ENCODE results near the gene RASGRF2.

DNA sequence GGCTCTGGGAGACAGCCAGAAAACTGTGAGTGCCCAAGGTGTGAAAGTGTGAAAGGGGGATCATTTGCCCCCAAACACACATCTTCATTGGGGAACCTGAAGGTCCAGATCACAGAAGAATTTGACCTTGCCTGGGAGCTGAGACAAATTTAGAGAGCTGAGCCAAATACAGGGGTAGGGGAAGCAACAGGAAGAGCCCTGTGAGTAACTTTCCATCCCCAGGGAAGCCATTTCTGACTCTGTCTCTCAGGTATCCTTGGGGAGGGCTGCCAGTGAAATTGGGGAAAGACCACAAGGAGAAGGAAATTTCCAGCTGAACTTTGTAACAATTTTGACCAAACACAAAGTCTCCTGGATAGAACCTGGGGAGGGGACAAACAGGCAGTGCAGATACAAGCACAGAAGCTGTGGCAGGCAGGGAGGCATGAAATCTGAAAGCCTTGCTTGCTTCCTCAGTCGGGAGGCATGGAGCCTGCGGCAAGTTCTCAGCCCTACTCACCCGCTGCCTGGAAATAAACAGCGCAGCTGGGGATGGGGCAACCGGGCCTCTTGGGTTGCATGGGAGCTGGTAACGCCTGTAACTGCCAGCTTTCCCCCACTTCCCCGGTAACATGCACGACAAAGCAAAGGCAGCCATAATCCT lies 309.7 kb downstream of the RASGRF2 start:
- TF ChIP-seq, protein P1, sequence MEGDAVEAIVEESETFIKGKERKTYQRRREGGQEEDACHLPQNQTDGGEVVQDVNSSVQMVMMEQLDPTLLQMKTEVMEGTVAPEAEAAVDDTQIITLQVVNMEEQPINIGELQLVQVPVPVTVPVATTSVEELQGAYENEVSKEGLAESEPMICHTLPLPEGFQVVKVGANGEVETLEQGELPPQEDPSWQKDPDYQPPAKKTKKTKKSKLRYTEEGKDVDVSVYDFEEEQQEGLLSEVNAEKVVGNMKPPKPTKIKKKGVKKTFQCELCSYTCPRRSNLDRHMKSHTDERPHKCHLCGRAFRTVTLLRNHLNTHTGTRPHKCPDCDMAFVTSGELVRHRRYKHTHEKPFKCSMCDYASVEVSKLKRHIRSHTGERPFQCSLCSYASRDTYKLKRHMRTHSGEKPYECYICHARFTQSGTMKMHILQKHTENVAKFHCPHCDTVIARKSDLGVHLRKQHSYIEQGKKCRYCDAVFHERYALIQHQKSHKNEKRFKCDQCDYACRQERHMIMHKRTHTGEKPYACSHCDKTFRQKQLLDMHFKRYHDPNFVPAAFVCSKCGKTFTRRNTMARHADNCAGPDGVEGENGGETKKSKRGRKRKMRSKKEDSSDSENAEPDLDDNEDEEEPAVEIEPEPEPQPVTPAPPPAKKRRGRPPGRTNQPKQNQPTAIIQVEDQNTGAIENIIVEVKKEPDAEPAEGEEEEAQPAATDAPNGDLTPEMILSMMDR (IDR thresholded peaks at IDR 0.05): no peak
- TF ChIP-seq ZFX (IDR thresholded peaks at IDR 0.05; ENCODE audit: borderline replicate concordance): no peak
